NCI-H446 (cell line): ENCODE measurements around the gene EEA1.
"Not testable (repeated sequence)": the region's sequence is repeated elsewhere in the genome, so short reads cannot be mapped to it uniquely, and the experiment has no call there.

Experiments
- DNase-seq, 2 experiments: peaks; one replicate each; lab custom pipeline; 2025; lab: John Stamatoyannopoulos, UW

EEA1 gene

GRCh38 chr12:92928962-92929915 is at the start of gene EEA1:
TSS of gene EEA1 (minus strand) at chr12:92929295. CDS start at chr12:92929066, 229 bp downstream.
- peak; percentile 93 to 96 for DNase-seq

DNA sequence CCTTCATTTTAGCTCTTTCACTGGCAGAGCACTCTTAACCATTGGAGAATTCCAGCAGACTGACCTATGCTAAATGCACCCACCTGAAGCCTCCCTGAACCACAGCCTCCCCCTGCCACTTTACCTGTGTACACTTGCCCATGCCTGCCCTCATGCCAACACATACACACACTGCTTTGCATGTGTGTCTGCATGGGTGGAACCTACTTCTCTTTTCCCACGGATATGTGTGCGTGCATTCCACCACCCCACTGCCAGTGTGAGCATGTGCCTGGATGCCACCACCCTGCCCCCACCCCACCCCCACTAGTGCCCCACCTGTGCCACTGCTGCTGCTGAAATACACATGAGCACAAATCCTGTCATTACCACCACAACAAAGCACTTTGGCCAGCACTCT is 49.5 kb upstream of the EEA1 start:
- no peak for DNase-seq

DNA sequence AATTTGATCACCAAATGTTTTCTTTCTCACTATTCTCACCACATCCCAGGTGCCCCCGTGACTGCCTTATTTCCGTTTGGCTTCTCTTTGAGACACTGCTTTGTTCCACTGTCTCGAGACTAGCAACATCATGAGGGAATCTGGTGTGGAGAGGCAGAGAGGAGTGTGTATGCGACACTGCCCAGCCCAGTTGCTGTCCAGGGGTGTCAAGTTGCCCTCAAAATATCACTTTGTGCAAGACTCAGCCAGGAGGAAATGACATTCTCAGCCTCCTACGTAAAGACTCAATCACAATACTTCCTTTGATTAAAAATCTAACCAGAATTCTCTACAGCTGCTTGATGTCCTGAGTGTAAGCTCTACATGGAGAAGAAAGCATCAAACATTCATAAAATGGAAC is 48.2 kb upstream of the EEA1 start:
- no peak for DNase-seq

DNA sequence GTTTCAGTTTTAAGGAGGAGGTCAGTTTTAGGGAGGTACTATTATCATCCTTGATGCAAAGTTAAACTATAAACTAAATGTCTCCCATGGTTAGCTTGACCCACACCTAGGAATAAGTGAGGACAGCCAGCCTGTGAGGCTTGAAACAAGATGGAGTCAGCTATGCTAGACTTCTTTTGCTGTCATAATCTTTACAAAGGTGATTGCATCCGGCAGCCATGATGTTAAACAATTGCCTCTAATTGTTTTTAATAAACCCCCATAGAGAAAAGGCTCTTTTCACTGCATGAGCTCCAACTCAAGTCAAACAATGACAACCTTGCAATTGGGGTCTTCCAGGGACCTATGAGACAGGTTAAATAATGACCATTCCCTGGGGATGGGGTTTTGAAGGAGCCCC is 45.7 kb upstream of the EEA1 start:
- no peak for DNase-seq

GRCh38 chr12:92973614-92974013 is 44.5 kb upstream of the EEA1 start:
- no peak for DNase-seq

DNA sequence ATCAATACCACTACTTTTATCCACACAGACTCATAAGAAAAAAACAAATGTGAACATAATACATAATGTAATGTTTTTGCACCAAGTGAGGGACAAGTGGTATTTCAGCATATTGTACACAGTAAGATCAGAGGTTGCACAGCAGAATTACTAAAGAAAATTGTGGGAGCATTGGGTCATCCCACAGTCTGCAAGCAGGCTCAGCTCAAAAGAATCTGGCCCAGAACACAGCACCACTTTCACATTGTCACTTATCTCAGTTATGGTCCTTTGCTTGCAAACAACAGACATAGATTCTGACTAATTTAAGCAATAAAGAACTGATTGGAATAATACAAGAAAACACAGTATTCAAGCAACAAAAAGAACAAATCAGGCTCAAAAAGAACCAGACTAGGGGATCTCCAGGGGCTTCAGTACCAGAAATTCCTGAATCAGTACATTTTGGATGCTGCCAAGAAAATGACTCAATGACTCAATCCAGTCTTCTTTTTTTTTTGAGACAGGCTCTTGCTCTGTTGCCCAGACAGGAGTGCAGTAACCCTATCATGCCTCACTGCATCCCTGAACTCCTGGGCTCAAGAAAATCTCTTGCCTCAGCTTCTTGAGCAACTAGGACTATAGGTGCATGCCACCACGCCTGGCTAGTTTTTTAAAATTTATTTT is 42.9 kb upstream of the EEA1 start:
- no peak for DNase-seq

- DNase-seq = no peak
These were observed 39.2 kb upstream of the EEA1 start for GRCh38 chr12:92968176-92968813.

DNA sequence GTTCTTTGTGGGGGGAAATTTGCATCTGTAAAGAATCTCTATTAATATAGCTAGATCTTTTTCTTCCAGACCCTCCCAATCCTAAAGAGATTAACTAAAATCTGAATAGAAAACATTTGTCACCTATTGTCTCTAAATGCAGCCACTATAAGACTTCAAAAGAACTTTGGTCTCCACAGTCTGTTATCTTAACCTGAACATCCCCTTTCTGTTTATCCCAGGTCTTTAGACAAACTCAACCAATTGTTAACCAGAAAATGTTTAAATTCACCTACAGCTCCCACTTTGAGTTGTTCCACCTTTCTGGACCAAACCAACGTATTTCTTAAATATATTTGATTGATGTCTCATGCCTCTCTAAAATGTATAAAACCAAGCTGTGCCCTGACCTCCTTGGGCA is 35.3 kb upstream of the EEA1 start:
- not testable (repeated sequence) for DNase-seq

- DNase-seq = peak in 1 of 2 experiments; percentile 30
These were observed 32.9 kb upstream of the EEA1 start for GRCh38 chr12:92961949-92962348.

GRCh38 chr12:92955997-92956663 is 27.0 kb upstream of the EEA1 start:
- DNase-seq = no peak

DNA sequence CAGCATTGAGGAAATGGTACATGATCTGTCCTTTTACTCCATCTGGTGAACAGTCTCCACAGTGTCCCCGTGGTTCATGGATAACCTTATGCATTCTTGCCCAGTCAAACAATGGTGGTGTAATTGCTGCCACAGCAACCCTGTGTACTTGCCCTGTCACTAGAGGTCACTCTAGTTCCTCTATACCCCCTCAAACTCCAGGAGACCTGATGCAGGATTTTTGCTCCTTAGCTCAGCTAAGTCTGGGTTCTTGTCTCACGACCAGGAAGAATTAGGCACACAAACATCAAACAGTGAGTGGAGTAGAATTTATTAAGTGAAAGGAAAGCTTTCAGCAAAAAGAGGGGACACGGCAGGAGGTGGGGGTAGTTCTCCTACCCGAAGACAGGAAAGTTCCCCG is 24.7 kb upstream of the EEA1 start:
- no peak for DNase-seq

DNA sequence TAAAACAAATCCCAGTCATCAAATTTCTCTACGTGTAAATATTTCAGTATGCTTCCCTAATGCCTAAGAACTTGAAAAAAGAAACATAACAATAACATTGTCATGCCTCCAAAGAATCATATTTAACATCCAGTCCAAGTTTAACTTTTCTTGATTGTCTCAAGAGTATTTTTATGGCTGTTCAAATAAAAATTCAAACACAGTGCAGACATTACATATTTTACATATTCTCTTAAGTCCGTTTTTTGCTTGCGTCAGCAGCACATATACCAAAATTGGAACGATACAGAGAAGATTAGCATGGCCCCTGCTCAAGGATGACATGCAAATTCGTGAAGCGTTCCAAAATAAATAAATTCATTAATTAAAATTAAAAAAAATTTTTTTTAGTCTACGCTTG is 23.3 kb upstream of the EEA1 start:
- no peak for DNase-seq

- DNase-seq = no peak
These were observed 21.9 kb upstream of the EEA1 start for GRCh38 chr12:92951006-92951405.

GRCh38 chr12:92950011-92950410 is 20.9 kb upstream of the EEA1 start:
- no peak for DNase-seq

DNA sequence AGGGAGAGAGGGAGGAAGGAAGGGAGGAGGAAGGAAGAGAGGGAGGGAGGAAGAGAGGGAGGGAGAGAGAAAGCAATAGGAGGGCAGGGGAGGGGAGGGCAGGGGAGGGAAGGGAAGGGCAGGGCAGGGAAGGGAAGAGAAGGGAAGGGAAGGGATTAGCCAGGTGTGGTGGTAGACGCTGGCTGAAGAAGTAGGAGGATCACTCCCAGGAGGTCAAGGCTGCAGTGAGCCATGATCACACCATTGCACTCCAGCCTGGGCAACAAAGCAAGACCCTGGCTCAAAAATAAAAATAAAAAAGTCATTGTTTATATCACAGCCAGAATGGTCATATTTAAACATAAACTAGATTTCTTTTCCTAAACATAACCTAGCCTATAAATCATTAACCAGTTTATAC is 20.4 kb upstream of the EEA1 start:
- DNase-seq = no peak

GRCh38 chr12:92947589-92948215 is 18.6 kb upstream of the EEA1 start:
- DNase-seq = no peak

DNA sequence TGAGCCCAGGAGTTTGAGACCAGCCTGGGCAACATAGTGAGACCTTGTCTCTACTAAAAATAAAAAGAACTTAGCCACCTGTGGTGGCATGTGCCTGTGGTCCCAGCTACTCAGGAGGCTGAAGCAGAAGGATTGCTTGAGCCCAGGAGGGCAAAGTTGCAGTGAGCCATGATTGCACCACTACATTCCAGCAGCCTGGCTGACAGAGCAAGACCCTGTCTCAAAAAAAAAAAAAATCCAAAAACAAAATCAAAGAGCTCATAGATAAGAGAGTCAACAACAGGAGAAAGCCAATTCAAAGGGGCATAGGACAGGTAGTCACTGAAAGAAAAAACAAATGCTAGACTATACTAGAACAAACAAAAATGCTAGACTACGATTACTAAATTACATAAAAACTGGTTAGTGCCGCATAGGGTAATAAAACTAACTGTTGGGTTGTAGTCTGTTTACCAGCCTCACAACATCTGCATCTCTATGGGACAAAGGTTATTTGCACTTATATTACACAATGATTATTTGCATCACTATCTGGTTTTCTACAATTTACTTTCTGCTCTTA is 16.6 kb upstream of the EEA1 start:
- DNase-seq = no peak

DNA sequence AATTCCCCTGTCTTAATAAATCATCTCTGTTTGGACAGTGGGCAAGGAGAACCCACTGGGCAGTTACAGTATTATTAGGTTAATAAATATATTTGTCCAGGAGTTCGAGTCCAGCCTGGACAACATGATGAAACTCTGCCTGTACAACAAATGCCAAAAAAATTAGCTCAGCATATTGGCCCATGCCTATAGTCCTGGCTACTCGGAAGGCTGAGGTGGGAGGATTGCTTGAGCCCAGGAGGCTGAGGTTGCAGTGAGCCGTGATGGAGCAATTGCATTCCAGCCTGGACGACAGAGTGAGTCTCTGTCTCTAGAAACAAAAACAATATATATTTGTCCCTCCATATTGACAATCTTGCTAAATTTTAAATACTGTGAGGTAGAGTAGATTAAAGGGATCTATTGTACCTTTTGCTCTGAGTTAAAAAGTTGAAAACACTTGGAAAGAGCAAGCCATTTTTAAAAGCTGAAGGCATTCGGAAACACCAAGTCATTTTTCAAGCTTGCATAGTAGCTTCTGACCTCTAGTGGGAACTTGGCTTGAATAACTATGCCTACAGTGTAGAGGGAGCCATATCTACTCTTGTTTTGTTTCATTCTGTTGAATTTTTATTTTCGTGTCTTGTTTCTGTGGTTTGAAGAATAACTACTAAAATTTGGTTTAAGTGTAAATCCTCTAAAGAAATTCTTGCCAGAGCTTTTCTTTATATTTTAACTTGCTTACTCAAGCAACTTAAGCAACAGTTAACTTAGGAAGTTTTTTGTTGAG is 14.6 kb upstream of the EEA1 start:
- DNase-seq = no peak

DNA sequence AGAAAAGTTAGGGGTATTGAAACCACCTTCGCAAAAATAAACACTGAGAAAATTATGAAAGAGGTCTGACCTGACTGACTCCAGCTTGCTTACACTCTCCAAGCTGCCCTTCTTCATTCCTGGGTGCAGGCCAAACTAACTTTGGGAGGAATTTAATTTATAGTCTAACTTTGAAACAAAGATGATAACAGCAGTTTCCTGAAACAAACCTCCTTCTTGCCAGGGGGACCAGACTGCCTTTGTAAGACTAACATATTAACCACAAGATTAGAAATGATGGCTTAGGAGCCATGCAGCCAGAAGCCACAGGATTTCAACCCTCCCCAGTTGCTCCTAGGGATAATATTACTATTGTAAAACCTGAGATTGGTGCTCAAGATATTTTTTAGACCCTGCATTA is 13.8 kb upstream of the EEA1 start:
- DNase-seq = no peak

GRCh38 chr12:92939116-92939515 is 10.0 kb upstream of the EEA1 start:
- DNase-seq = no peak

DNA sequence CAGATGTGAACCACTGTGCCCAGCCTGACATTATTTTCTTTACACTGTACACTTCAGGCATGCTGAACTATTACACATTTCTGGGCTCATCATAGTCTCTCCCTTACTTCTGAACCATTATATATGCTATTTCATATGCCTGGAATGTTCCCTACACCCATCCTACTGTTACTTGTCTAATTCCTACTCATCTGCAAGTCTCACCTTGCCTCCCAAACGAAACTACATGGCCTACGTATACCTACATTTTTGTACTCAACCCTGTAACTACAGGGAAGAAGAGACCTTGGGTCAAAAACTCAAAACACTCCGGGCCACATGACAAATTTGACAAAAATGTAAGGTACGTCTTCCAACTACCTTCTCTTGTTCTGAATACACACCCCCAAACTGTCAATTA is 9.5 kb upstream of the EEA1 start:
- DNase-seq = no peak
